K562 (cell line): ENCODE results near the gene LUC7L. TPM values are rescaled to one million over a fixed set of nuclear protein-coding genes. Genes with fewer than 3 reads are reported as not detected.

Source experiments
- ATAC-seq: fragments of 200-7000 bp; cut with Tn5 transposase; 3 replicates; pipeline ENCODE4 v1.9.1; 2020; ENCODE audit warnings: moderate library complexity
- BruUV-seq: library from RNA; stranded (reverse); fragments of 400-500 nt; replicated peaks from 2 replicates; lab custom pipeline; 2021; lab: Mats Ljungman, UMichigan
- CTCF ChIA-PET: fragments of 300-600 bp; formaldehyde crosslinking; extraction: SDS; loops from one replicate; lab custom pipeline; 2021; ENCODE audit warnings: low intra/inter-chr PET ratio; lab: Yijun Ruan, JAX
- POLR2A ChIA-PET: fragments of 300-600, 350-650 bp; sonication (Branson Sonifier 250); formaldehyde crosslinking; extraction: SDS; loops from one replicate; lab custom pipeline; 2021; ENCODE audit warnings: antibody characterized with exemption, inconsistent platforms; lab: Yijun Ruan, JAX
- DNase-seq, 4 experiments: peaks; one replicate each; pipeline versions ENCODE4 v3.0.0 to v3.0.0-alpha.2; 2011 to 2018; ENCODE audit warnings: low spot score in 3 of 4, mixed read lengths in 3 of 4; ENCODE audit errors: extremely low read depth in 1 of 4
- FAIRE-seq: peaks from 2 replicates; lab custom pipeline; 2011; peaks lifted over from hg19 to GRCh38; lab: Jason Lieb, UNC
- H2AFZ ChIP-seq: 2 replicates; pipeline ENCODE4 v1.6.0; 2011; ENCODE audit warnings: low read depth, low read length, control low read depth, inconsistent platforms
- H3K27ac ChIP-seq: fragments of 200-600 bp; 3 replicates; pipeline ENCODE4 v1.8.0; 2011; ENCODE audit warnings: low read depth, mild to moderate bottlenecking, control low read depth, inconsistent platforms, low read length, moderate library complexity, mixed read lengths; ENCODE audit errors: extremely low read depth
- H3K27me3 ChIP-seq, 2 experiments: fragments of 300-600 bp in 1 of 2; 2 replicates in 1 of 2; 3 replicates in 1 of 2; pipeline versions ENCODE4 v1.6.0 to v1.8.0; 2011; ENCODE audit warnings: inconsistent platforms in 2 of 2, low read length in 2 of 2, mild to moderate bottlenecking in 1 of 2, mixed read lengths in 1 of 2, moderate library complexity in 1 of 2; ENCODE audit not compliant: control insufficient read depth in 2 of 2, insufficient read depth in 2 of 2
- H3K36me3 ChIP-seq: fragments of 300-600 bp; 3 replicates; pipeline ENCODE4 v1.8.0; 2011; ENCODE audit warnings: mild to moderate bottlenecking, low read length, inconsistent platforms; ENCODE audit not compliant: control insufficient read depth, insufficient read depth
- H3K4me1 ChIP-seq, 2 experiments: fragments of 200-600 bp in 1 of 2; replicated peaks in 1 of 2; 2 replicates in 1 of 2; 3 replicates in 1 of 2; pipeline versions ENCODE4 v1.5.1 to v1.8.0; 2011; ENCODE audit warnings: inconsistent platforms in 2 of 2, low read length in 2 of 2, mild to moderate bottlenecking in 1 of 2, mixed read lengths in 1 of 2, moderate library complexity in 1 of 2; ENCODE audit not compliant: control insufficient read depth in 2 of 2, insufficient read depth in 2 of 2
- H3K4me2 ChIP-seq: 2 replicates; pipeline ENCODE4 v1.6.1; 2011; ENCODE audit warnings: low read length, control low read depth, inconsistent platforms, mixed read lengths; ENCODE audit not compliant: insufficient read depth
- H3K4me3 ChIP-seq: fragments of 200-600 bp; sonication (generic), shearing (Covaris generic); 2 replicates; pipeline ENCODE4 v1.5.1; 2016; ENCODE audit warnings: control low read depth, inconsistent platforms
- H3K79me2 ChIP-seq: fragments of 200-600 bp; 3 replicates; pipeline ENCODE4 v1.8.0; 2011; ENCODE audit warnings: low read length, inconsistent platforms; ENCODE audit not compliant: control insufficient read depth, insufficient read depth
- H3K9ac ChIP-seq, 2 experiments: 2 replicates each; pipeline versions ENCODE4 v1.6.0 to v1.6.1; 2011; ENCODE audit warnings: low read depth in 2 of 2, low read length in 2 of 2, control low read depth in 1 of 2, inconsistent platforms in 1 of 2, mild to moderate bottlenecking in 1 of 2, mixed read lengths in 1 of 2; ENCODE audit not compliant: insufficient read depth in 1 of 2
- H3K9me1 ChIP-seq: one replicate; pipeline ENCODE4 v1.6.0; 2011; ENCODE audit warnings: inconsistent platforms, mild to moderate bottlenecking, low read length, moderate library complexity; ENCODE audit not compliant: control insufficient read depth, insufficient read depth
- H3K9me3 ChIP-seq: replicated peaks from 2 replicates; pipeline ENCODE4 v1.5.1; 2011; ENCODE audit warnings: low read depth, low read length, inconsistent platforms; ENCODE audit not compliant: control insufficient read depth, insufficient read depth
- H4K20me1 ChIP-seq: replicated peaks from 2 replicates; pipeline ENCODE4 v1.6.1; 2011; ENCODE audit warnings: low read length, inconsistent platforms, mixed read lengths; ENCODE audit not compliant: control insufficient read depth, insufficient read depth
- EGR1 ChIP-seq: fragments of 450-650 bp; conservative IDR thresholded peaks from 2 replicates; pipeline ENCODE4 v1.6.1; 2017; ENCODE audit warnings: mild to moderate bottlenecking
- PHF8 ChIP-seq: fragments of 200-600 bp; sonication (generic); IDR thresholded peaks from 2 replicates; pipeline ENCODE4 v1.6.1; 2012; ENCODE audit warnings: mixed run types, mild to moderate bottlenecking, inconsistent platforms, low read length, moderate library complexity, borderline replicate concordance
- SUPT5H ChIP-seq: fragments of 450-650 bp; IDR thresholded peaks from 2 replicates; pipeline ENCODE4 v1.6.1; 2016
- WGBS: fragments of 100-300 bp; shearing (Covaris generic); methylation state at CpG from one replicate; pipeline ENCODE4 v1.1.6; 2016; ENCODE audit warnings: low coverage, mixed read lengths; ENCODE audit not compliant: insufficient coverage; ENCODE audit errors: missing lambda C conversion rate; 5-methylcytosine and 5-hydroxymethylcytosine counted together
- in situ Hi-C: fragments of 300-500 bp; cut with MboI; formaldehyde crosslinking; loops from 4 replicates; pipeline ENCODE4 v1.15.0; 2018; ENCODE audit warnings: inconsistent platforms, mixed read lengths
- intact Hi-C: fragments of 100-400 bp; cut with micrococcal nuclease; formaldehyde crosslinking; loops from 2 replicates; pipeline ENCODE4 v1.14.2; 2022
- polyA plus RNA-seq, 8 experiments: library from polyadenylated mRNA; depleted of rRNA in 4 of 8; stranded (reverse) in 5 of 8; unstranded in 3 of 8; fragments of >200 nt; fragmentation: Nextera tagmentation in 2 of 8; fragmentation: Illumina TruSeq in 1 of 8; extraction: Ambion mirVana in 2 of 8; extraction: Trizol in 1 of 8; gene quantifications; 2 replicates each; pipeline versions ENCODE4 v1.2.1 to v1.2.3, GENCODE V29; 2011 to 2014; ENCODE audit warnings: inconsistent platforms in 1 of 8, missing spikeins in 1 of 8
- total RNA-seq, 7 experiments: library from RNA; depleted of rRNA in 6 of 7; stranded (reverse); fragments of >200 nt in 6 of 7; fragmentation: Illumina TruSeq in 2 of 7; extraction: Trizol in 2 of 7; gene quantifications; 2 replicates each; pipeline versions ENCODE4 v1.2.1 to v1.2.3, GENCODE V29; 2011 to 2021; ENCODE audit warnings: low replicate concordance in 1 of 7
- TF ChIP-seq, protein P1 (sequence below): fragments of 200-800 bp; sonication (Bioruptor generic); IDR thresholded peaks from 2 replicates; pipeline ENCODE4 v1.6.1; 2017; ENCODE audit warnings: missing genetic modification characterization, missing compliant biosample characterization
- TF ChIP-seq, protein P2 (sequence below): fragments of 450-650 bp; IDR thresholded peaks from 2 replicates; pipeline ENCODE4 v1.6.1; 2016; ENCODE audit warnings: mild to moderate bottlenecking, moderate library complexity
- TF ChIP-seq, protein P3 (sequence below): fragments of 250-450 bp; sonication (Bioruptor Pico); IDR thresholded peaks from 2 replicates; pipeline ENCODE4 v1.8.0; 2022; ENCODE audit warnings: inconsistent platforms

Gene LUC7L
- total and polyA plus RNA-seq, 9 of the 15 experiments (the other 6 are each of a cell fraction or from before 2014, with no cell fraction given): 1.7 to 93.3 (median 59.5) TPM

DNA sequence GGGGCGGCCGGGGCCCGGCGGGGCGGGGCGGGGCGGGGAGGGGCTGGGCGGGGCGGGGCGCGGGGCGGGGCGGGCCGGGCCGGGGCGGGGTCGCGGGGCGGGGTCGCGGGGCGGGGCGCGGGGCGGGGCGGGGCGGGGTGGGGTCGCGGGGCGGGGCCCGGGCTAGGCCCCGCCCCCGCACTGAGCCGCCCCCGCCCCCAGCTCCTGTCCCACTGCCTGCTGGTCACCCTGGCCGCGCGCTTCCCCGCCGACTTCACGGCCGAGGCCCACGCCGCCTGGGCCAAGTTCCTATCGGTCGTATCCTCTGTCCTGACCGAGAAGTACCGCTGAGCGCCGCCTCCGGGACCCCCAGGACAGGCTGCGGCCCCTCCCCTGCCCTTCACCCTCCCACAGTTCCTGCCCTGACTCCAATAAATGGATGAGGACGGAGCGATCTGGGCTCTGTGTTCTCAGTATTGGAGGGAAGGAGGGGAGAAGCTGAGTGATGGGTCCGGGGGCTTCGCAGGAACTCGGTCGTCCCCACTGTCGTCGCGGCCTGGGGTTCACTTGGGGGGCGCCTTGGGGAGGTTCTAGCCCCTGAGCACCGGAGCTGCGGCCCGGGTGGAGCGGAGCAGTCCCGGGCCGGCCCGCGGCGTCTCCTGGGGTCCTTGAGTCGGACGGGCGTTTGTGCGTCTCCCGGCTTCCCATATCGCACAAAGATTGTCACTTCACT is 64.3 kb downstream of the LUC7L start:
- ATAC-seq: peak; percentile 81
- peak overlapping the region; percentile 70 for H3K4me2 ChIP-seq
- peak overlapping the region; percentile 66; the same call in 2 of the 3 replicates for H3K27ac ChIP-seq
- in situ Hi-C loops: no loop called here
- ChIA-PET CTCF (no interaction called here), POLR2A (no interaction called here)
- H3K4me3 ChIP-seq: peak overlapping the region; percentile 35
- DNase-seq: peak; percentile 38 to 91 (median 84)
- H3K27me3 ChIP-seq: no peaks in the 10 kb centered on the region
- H3K9me3 ChIP-seq: no peaks in the 10 kb centered on the region
- peak overlapping the region; percentile 74; the same call in 1 of the 2 replicates for H2AFZ ChIP-seq
- no peaks in the 10 kb centered on the region for H3K36me3 ChIP-seq
- H3K4me1 ChIP-seq: peaks cover 10 to 72% of the 10 kb centered on the region in 2 experiments; a peak in 4 of 5 replicates
- H3K9ac ChIP-seq: peak overlapping the region; percentile 59 to 89; a peak in 3 of 4 replicates
- no peaks in the 10 kb centered on the region for H3K9me1 ChIP-seq
- no peaks in the 10 kb centered on the region for H3K79me2 ChIP-seq
- 67% methylated on average over 19 of the region's 77 CpGs for WGBS
- intact Hi-C loops: no loop called here
- H4K20me1 ChIP-seq: no peaks in the 10 kb centered on the region
- no TSS peak for BruUV-seq
- peak; percentile 60 for FAIRE-seq
- TF ChIP-seq, protein P1, sequence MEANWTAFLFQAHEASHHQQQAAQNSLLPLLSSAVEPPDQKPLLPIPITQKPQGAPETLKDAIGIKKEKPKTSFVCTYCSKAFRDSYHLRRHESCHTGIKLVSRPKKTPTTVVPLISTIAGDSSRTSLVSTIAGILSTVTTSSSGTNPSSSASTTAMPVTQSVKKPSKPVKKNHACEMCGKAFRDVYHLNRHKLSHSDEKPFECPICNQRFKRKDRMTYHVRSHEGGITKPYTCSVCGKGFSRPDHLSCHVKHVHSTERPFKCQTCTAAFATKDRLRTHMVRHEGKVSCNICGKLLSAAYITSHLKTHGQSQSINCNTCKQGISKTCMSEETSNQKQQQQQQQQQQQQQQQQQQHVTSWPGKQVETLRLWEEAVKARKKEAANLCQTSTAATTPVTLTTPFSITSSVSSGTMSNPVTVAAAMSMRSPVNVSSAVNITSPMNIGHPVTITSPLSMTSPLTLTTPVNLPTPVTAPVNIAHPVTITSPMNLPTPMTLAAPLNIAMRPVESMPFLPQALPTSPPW (CRISPR knock-in tag): peak; percentile 41
- TF ChIP-seq, protein P2, sequence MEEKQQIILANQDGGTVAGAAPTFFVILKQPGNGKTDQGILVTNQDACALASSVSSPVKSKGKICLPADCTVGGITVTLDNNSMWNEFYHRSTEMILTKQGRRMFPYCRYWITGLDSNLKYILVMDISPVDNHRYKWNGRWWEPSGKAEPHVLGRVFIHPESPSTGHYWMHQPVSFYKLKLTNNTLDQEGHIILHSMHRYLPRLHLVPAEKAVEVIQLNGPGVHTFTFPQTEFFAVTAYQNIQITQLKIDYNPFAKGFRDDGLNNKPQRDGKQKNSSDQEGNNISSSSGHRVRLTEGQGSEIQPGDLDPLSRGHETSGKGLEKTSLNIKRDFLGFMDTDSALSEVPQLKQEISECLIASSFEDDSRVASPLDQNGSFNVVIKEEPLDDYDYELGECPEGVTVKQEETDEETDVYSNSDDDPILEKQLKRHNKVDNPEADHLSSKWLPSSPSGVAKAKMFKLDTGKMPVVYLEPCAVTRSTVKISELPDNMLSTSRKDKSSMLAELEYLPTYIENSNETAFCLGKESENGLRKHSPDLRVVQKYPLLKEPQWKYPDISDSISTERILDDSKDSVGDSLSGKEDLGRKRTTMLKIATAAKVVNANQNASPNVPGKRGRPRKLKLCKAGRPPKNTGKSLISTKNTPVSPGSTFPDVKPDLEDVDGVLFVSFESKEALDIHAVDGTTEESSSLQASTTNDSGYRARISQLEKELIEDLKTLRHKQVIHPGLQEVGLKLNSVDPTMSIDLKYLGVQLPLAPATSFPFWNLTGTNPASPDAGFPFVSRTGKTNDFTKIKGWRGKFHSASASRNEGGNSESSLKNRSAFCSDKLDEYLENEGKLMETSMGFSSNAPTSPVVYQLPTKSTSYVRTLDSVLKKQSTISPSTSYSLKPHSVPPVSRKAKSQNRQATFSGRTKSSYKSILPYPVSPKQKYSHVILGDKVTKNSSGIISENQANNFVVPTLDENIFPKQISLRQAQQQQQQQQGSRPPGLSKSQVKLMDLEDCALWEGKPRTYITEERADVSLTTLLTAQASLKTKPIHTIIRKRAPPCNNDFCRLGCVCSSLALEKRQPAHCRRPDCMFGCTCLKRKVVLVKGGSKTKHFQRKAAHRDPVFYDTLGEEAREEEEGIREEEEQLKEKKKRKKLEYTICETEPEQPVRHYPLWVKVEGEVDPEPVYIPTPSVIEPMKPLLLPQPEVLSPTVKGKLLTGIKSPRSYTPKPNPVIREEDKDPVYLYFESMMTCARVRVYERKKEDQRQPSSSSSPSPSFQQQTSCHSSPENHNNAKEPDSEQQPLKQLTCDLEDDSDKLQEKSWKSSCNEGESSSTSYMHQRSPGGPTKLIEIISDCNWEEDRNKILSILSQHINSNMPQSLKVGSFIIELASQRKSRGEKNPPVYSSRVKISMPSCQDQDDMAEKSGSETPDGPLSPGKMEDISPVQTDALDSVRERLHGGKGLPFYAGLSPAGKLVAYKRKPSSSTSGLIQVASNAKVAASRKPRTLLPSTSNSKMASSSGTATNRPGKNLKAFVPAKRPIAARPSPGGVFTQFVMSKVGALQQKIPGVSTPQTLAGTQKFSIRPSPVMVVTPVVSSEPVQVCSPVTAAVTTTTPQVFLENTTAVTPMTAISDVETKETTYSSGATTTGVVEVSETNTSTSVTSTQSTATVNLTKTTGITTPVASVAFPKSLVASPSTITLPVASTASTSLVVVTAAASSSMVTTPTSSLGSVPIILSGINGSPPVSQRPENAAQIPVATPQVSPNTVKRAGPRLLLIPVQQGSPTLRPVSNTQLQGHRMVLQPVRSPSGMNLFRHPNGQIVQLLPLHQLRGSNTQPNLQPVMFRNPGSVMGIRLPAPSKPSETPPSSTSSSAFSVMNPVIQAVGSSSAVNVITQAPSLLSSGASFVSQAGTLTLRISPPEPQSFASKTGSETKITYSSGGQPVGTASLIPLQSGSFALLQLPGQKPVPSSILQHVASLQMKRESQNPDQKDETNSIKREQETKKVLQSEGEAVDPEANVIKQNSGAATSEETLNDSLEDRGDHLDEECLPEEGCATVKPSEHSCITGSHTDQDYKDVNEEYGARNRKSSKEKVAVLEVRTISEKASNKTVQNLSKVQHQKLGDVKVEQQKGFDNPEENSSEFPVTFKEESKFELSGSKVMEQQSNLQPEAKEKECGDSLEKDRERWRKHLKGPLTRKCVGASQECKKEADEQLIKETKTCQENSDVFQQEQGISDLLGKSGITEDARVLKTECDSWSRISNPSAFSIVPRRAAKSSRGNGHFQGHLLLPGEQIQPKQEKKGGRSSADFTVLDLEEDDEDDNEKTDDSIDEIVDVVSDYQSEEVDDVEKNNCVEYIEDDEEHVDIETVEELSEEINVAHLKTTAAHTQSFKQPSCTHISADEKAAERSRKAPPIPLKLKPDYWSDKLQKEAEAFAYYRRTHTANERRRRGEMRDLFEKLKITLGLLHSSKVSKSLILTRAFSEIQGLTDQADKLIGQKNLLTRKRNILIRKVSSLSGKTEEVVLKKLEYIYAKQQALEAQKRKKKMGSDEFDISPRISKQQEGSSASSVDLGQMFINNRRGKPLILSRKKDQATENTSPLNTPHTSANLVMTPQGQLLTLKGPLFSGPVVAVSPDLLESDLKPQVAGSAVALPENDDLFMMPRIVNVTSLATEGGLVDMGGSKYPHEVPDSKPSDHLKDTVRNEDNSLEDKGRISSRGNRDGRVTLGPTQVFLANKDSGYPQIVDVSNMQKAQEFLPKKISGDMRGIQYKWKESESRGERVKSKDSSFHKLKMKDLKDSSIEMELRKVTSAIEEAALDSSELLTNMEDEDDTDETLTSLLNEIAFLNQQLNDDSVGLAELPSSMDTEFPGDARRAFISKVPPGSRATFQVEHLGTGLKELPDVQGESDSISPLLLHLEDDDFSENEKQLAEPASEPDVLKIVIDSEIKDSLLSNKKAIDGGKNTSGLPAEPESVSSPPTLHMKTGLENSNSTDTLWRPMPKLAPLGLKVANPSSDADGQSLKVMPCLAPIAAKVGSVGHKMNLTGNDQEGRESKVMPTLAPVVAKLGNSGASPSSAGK: peak; percentile 37; the same call in 1 of the 2 replicates
- TF ChIP-seq, protein P3, sequence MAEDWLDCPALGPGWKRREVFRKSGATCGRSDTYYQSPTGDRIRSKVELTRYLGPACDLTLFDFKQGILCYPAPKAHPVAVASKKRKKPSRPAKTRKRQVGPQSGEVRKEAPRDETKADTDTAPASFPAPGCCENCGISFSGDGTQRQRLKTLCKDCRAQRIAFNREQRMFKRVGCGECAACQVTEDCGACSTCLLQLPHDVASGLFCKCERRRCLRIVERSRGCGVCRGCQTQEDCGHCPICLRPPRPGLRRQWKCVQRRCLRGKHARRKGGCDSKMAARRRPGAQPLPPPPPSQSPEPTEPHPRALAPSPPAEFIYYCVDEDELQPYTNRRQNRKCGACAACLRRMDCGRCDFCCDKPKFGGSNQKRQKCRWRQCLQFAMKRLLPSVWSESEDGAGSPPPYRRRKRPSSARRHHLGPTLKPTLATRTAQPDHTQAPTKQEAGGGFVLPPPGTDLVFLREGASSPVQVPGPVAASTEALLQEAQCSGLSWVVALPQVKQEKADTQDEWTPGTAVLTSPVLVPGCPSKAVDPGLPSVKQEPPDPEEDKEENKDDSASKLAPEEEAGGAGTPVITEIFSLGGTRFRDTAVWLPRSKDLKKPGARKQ (CRISPR knock-in tag): 0 out of 2 replicates have a peak, but pooled peaks have one; percentile 58
- TF ChIP-seq EGR1: peak; percentile 49
- TF ChIP-seq SUPT5H: 0 out of 2 replicates have a peak, but pooled peaks have one; percentile 38
- TF ChIP-seq PHF8: peak; percentile 19; the same call in 1 of the 2 replicates
